Measurements from ENCODE around the gene NTF3. TPM values are rescaled to one million over a fixed set of nuclear protein-coding genes. Genes with fewer than 3 reads are reported as not detected.

Gene NTF3
- total RNA-seq, 1 donor from 2014 or later, result 8.9 TPM

GRCh38 chr12:5492562-5492961 is 60.7 kb downstream of the NTF3 start:
- Histone ChIP-seq H3K9ac (ENCODE audit: low read length) (no peak overlapping the region), H3K36me3 (ENCODE audit: insufficient read depth, low read length) (no peaks in the 10 kb centered on the region), H3K4me3 (ENCODE audit: insufficient read depth, low read depth, low read length) (no peak overlapping the region), H3K79me2 (ENCODE audit: insufficient read depth, low read length) (peaks cover 4% of the 10 kb centered on the region), H3K27me3 (ENCODE audit: insufficient read depth, low read length) (no peaks in the 10 kb centered on the region), H3K4me1 (ENCODE audit: insufficient read depth, low read length) (peaks cover 15% of the 10 kb centered on the region), H2AFZ (ENCODE audit: low read depth, low read length) (no peak overlapping the region), H4K20me1 (ENCODE audit: insufficient read depth, low read length) (no peaks in the 10 kb centered on the region), H3K4me2 (ENCODE audit: low read length) (no peak overlapping the region), H3K27ac (ENCODE audit: low read depth, low read length) (no peak overlapping the region), H3K9me3 (ENCODE audit: insufficient read depth, low read depth, low read length) (no peaks in the 10 kb centered on the region)
- Mint-ChIP-seq H3K4me3 (ENCODE audit: unreplicated experiment) (no peak overlapping the region), H3K27ac (ENCODE audit: unreplicated experiment) (no peak overlapping the region), H3K4me1 (ENCODE audit: low read depth, unreplicated experiment) (peaks cover 25% of the 10 kb centered on the region), H3K9me3 (ENCODE audit: unreplicated experiment) (no peaks in the 10 kb centered on the region), H3K27me3 (ENCODE audit: low read depth, unreplicated experiment) (peaks cover 3% of the 10 kb centered on the region), H3K36me3 (ENCODE audit: low read depth, unreplicated experiment) (peaks cover 6% of the 10 kb centered on the region)
- no peak for FAIRE-seq
- DNase-seq (ENCODE audit: low read depth), result no peak
- TF ChIP-seq EZH2 (IDR thresholded peaks at IDR 0.05; ENCODE audit: insufficient read depth, low read length) (no peak), CTCF (IDR thresholded peaks at IDR 0.05; ENCODE audit: insufficient read depth, low read depth, low read length) (no peak)

GRCh38 chr12:5493018-5493417 is 61.1 kb downstream of the NTF3 start:
- Histone ChIP-seq H3K27ac (ENCODE audit: low read depth, low read length) (no peak overlapping the region), H4K20me1 (ENCODE audit: insufficient read depth, low read length) (no peaks in the 10 kb centered on the region), H3K4me1 (ENCODE audit: insufficient read depth, low read length) (peaks cover 12% of the 10 kb centered on the region), H3K4me2 (ENCODE audit: low read length) (no peak overlapping the region), H3K79me2 (ENCODE audit: insufficient read depth, low read length) (peaks cover 4% of the 10 kb centered on the region), H3K36me3 (ENCODE audit: insufficient read depth, low read length) (no peaks in the 10 kb centered on the region), H3K27me3 (ENCODE audit: insufficient read depth, low read length) (no peaks in the 10 kb centered on the region), H2AFZ (ENCODE audit: low read depth, low read length) (no peak overlapping the region), H3K9me3 (ENCODE audit: insufficient read depth, low read depth, low read length) (no peaks in the 10 kb centered on the region), H3K4me3 (ENCODE audit: insufficient read depth, low read depth, low read length) (no peak overlapping the region), H3K9ac (ENCODE audit: low read length) (no peak overlapping the region)
- Mint-ChIP-seq H3K4me3 (ENCODE audit: unreplicated experiment) (no peak overlapping the region), H3K9me3 (ENCODE audit: unreplicated experiment) (no peaks in the 10 kb centered on the region), H3K27me3 (ENCODE audit: low read depth, unreplicated experiment) (peaks cover 3% of the 10 kb centered on the region), H3K4me1 (ENCODE audit: low read depth, unreplicated experiment) (peaks cover 21% of the 10 kb centered on the region), H3K36me3 (ENCODE audit: low read depth, unreplicated experiment) (peaks cover 6% of the 10 kb centered on the region), H3K27ac (ENCODE audit: unreplicated experiment) (no peak overlapping the region)
- TF ChIP-seq CTCF (IDR thresholded peaks at IDR 0.05; ENCODE audit: insufficient read depth, low read depth, low read length), result no peak
- no peak for TF ChIP-seq EZH2 (IDR thresholded peaks at IDR 0.05; ENCODE audit: insufficient read depth, low read length)
- no peak for DNase-seq (ENCODE audit: low read depth)
- FAIRE-seq, result no peak

GRCh38 chr12:5494343-5494742 is 62.4 kb downstream of the NTF3 start:
- Histone ChIP-seq H3K36me3 (ENCODE audit: insufficient read depth, low read length) (no peaks in the 10 kb centered on the region), H4K20me1 (ENCODE audit: insufficient read depth, low read length) (no peaks in the 10 kb centered on the region), H3K4me2 (ENCODE audit: low read length) (no peak overlapping the region), H3K4me3 (ENCODE audit: insufficient read depth, low read depth, low read length) (no peak overlapping the region), H3K4me1 (ENCODE audit: insufficient read depth, low read length) (peaks cover 2% of the 10 kb centered on the region), H3K9me3 (ENCODE audit: insufficient read depth, low read depth, low read length) (no peaks in the 10 kb centered on the region), H3K27me3 (ENCODE audit: insufficient read depth, low read length) (no peaks in the 10 kb centered on the region), H3K9ac (ENCODE audit: low read length) (no peak overlapping the region), H3K27ac (ENCODE audit: low read depth, low read length) (no peak overlapping the region), H3K79me2 (ENCODE audit: insufficient read depth, low read length) (peaks cover 4% of the 10 kb centered on the region), H2AFZ (ENCODE audit: low read depth, low read length) (no peak overlapping the region)
- DNase-seq (ENCODE audit: low read depth) (no peak), FAIRE-seq (no peak)
- Mint-ChIP-seq H3K27me3 (ENCODE audit: low read depth, unreplicated experiment) (peaks cover 3% of the 10 kb centered on the region), H3K4me3 (ENCODE audit: unreplicated experiment) (no peak overlapping the region), H3K9me3 (ENCODE audit: unreplicated experiment) (no peaks in the 10 kb centered on the region), H3K36me3 (ENCODE audit: low read depth, unreplicated experiment) (peaks cover 6% of the 10 kb centered on the region), H3K4me1 (ENCODE audit: low read depth, unreplicated experiment) (peaks cover 10% of the 10 kb centered on the region), H3K27ac (ENCODE audit: unreplicated experiment) (no peak overlapping the region)
- TF ChIP-seq EZH2 (IDR thresholded peaks at IDR 0.05; ENCODE audit: insufficient read depth, low read length) (no peak), CTCF (IDR thresholded peaks at IDR 0.05; ENCODE audit: insufficient read depth, low read depth, low read length) (no peak)

Measured in astrocyte (in vitro differentiated cells and primary cell).